Astrocyte of the spinal cord (primary cell): ENCODE results near the gene ARHGEF40.

Experiments used
- DNase-seq: peaks from one replicate; pipeline ENCODE4 v3.0.0; 2011; ENCODE audit warnings: low read depth, low spot score
- H3K4me3 ChIP-seq: 2 replicates; pipeline ENCODE4 v1.5.1; 2011; ENCODE audit warnings: low read depth, mild to moderate bottlenecking, low read length, moderate library complexity
- CTCF ChIP-seq: IDR thresholded peaks from 2 replicates; pipeline ENCODE4 v1.5.1; 2012; ENCODE audit warnings: low read depth, mild to moderate bottlenecking, low read length, inconsistent platforms
- in situ Hi-C: cut with HindIII; loops from 2 replicates; pipeline ENCODE4 v1.10.0; 2017; ENCODE audit warnings: low sequenced_read_pairs

Gene ARHGEF40

DNA sequence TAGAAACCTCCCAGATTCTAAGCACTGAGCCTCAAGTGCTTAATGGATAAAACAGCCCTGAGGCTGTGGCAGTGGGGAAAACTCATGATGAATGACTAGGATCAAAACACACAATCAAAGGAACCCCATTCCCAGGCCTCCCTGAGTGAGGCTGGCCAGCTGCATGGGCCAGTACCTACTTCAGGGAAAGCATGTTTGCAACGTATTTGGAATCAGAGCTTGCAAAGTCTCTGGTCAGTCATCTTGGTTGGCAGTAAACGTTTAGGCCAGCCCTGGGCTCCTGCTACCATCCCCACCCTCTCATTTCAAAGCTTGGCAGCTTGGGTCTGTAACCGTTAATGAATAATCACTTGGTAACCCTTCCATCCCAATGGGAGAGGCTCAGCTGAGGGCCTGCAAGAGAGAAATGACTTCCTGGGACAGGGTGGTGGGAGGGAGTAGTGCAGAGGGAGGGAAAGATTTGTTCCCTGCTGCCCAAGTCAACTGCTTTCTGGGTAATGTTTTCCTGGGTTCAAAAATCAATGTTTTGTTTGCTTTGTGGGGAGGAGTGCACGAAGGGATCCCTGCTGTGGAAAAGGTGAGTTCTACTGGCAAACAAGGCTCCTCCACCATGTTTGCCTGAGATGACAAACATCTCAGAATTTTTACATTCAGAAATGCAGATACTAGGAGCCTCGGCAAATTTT lies 14.5 kb upstream of the ARHGEF40 start:
- no peak for TF ChIP-seq CTCF
- in situ Hi-C loops: no loop called here
- H3K4me3 ChIP-seq: no peak overlapping the region
- DNase-seq: no peak

- no peak overlapping the region for H3K4me3 ChIP-seq
- no peak for TF ChIP-seq CTCF
- DNase-seq: no peak
- in situ Hi-C loops: no loop called here
Measured at GRCh38 chr14:21056520-21057163, 13.5 kb upstream of the ARHGEF40 start.

DNA sequence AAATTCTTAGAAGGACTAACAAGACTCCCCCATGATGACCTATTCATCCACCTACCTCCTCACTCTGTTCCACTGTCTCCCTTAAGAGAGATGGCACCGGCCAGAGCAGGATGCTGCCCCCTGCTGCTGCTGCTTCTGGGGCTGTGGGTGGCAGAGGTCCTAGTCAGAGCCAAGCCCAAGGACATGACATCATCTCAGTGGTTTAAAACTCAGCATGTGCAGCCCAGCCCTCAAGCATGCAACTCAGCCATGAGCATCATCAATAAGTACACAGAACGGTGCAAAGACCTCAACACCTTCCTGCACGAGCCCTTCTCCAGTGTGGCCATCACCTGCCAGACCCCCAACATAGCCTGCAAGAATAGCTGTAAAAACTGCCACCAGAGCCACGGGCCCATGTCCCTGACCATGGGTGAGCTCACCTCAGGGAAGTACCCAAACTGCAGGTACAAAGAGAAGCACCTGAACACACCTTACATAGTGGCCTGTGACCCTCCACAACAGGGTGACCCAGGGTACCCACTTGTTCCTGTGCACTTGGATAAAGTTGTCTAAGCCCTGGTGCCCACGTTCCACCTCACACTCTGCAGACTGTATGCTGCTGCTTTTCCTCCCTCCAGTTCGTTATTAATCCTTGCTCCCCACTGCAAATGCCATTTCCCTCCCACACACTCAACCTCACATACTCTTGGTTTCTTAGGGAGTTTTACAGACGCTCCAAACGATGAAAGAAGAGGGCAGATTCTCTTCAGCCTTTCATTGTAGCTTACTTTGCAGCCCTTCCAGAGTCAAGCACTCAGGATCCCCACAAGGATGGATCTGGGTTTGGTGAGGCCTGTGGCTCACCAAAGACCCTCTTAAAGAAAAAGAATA lies 12.1 kb upstream of the ARHGEF40 start, which contains the start of gene RNASE8:
Gene RNASE8, plus strand, starts transcription at position 20 of the 873 bp plus-strand sequence. Its CDS starts 71 bp downstream, at position 91.
- DNase-seq: no peak
- no peak for TF ChIP-seq CTCF
- H3K4me3 ChIP-seq: no peak within 1 kb of the TSS
- in situ Hi-C loops: no loop called here

DNA sequence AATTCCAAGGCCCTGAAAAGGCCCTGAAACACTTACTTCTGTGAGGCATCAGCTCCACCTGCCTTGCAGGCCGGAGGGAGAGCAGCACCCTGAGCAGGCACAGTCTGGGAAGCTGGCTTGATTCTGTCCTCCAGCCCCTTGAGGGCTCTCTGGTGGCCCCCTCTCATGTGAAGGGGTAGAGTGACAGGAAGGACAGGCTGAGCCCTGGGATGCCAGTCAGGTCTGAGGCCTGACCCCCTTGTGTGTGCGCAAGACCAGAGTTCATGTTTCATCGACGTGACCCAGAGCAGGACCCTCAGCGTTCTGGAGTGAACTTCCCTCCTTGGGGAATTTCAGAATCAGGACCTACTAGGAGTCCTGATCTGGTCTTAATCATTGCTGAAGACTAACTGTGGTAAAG lies 11.2 kb upstream of the ARHGEF40 start:
- in situ Hi-C loops: no loop called here

GRCh38 chr14:21059842-21060613 lies 10.1 kb upstream of the ARHGEF40 start:
- in situ Hi-C loops: no loop called here
- DNase-seq: no peak
- no peak overlapping the region for H3K4me3 ChIP-seq
- TF ChIP-seq CTCF: no peak

More for the DNA sequence above, 11.2 kb upstream of the ARHGEF40 start:
- no peak overlapping the region for H3K4me3 ChIP-seq
- no peak for DNase-seq
- TF ChIP-seq CTCF: no peak
